Stromal cell of bone marrow (primary cell): ENCODE results near the gene NAIF1.
"Not testable (repeated sequence)": the region's sequence is repeated elsewhere in the genome, so short reads cannot be mapped to it uniquely, and the experiment has no call there.

Experiments used
- DNase-seq: peaks from one replicate; pipeline ENCODE4 v3.0.0-alpha.2; 2012; ENCODE audit warnings: low read depth

Gene NAIF1

DNA sequence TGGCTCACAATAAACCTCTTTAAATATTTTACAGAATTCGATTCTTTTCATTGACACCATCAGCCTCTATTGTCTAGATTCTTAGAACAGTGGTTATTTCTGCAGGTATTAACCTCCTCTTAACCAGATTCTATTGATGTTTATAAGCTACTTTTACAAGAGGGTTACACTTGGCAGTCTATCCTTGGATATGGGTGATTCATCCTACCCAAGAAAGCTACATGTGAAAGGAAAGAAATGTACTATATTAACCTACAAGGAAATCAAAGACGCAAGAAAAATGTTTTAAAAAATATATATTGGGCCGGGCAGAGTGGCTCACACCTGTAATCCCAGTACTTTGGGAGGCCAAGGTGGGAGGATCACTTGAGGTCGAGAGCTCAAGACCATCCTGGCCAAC is 17.6 kb upstream of the NAIF1 start:
- DNase-seq, result no peak

GRCh38 chr9:128082151-128082550 is 15.0 kb upstream of the NAIF1 start:
- no peak for DNase-seq

DNA sequence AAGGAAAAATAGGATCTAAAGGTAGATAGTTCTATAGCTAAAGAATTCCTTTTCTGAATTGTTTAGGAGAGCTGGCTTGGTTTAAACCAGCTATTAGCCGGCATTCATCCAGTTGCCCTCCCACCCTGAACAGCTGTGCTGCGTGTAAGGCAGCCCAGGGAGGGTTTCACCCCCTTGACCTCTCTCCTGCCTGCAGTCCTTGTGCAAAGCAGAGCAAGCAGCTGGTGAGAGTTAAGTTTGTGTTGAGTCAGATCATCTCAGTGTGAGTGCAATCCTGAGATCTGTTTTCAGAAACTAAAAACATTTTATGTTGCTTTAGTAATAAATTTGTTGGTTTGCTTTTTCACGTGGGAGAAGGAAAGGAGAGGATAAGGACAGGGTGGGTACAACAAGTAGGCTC is 13.9 kb upstream of the NAIF1 start:
- peak; percentile 87 for DNase-seq

- no peak for DNase-seq
Measured at GRCh38 chr9:128080206-128080605, 13.1 kb upstream of the NAIF1 start.

- no peak for DNase-seq
Measured at GRCh38 chr9:128078504-128079434, 11.6 kb upstream of the NAIF1 start.

DNA sequence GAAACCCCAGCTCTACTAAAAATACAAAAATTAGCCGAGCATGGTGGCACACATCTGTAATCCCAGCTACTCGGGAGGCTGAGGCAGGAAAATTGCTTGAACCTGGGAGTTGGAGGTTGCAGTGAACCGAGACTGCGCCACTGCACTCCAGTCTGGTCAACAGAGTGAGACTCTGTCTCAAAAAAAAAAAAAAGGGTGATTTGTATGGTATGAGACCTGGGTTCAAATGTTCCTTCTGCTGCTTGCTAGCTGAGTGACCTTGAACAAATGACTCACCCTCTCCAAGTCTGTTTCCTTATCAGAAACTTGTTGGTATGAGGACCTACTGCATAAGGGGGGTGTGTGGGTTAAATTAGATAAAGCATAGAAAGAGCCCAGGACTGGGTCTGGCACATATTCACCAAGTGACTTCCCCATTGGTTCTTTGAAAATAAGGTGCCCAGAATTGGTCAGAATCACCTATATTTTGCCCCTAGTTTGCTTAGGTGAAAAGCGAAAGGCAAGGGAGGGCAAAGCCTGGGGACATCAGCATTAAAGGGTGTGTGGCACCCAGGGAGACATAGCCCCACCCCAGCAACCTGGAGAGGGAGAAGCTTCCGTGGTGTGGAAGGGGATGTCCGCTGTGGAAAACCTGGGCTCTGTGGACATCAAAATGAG is 10.9 kb upstream of the NAIF1 start:
- no peak for DNase-seq

DNA sequence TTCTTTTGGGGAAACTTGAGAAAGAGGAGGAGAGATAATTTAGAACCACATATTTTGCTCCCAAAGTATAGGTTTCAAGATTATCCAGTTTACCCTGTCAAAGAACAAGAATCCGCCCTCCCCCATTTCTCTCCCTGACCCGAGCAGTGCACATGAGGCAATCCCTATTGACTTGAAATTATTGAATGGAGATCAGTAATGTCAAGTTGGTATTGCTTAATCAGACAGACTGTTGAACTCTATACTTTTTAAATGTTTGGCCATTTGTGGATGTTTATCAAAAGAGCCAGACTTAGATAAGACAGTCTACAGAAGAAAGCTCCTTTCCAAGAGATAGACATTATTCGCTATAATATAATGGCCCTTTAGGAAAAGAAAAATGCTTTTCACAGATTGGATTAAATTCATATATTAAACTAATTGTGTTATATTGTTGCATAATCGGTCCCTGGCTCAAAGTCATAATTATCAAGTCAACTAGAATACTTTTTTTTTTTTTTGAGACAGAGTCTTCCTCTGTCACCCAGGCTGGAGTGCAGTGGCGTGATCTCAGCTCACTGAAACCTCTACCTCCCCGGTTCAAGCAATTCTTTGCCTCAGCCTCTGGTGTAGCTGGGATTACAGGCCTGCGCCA is 6.2 kb upstream of the NAIF1 start:
- no peak for DNase-seq

- DNase-seq, result peak; percentile 75
Measured at GRCh38 chr9:128072144-128073021, 5.3 kb upstream of the NAIF1 start.

GRCh38 chr9:128071475-128071874 is 4.4 kb upstream of the NAIF1 start:
- DNase-seq, result not testable (repeated sequence)

DNA sequence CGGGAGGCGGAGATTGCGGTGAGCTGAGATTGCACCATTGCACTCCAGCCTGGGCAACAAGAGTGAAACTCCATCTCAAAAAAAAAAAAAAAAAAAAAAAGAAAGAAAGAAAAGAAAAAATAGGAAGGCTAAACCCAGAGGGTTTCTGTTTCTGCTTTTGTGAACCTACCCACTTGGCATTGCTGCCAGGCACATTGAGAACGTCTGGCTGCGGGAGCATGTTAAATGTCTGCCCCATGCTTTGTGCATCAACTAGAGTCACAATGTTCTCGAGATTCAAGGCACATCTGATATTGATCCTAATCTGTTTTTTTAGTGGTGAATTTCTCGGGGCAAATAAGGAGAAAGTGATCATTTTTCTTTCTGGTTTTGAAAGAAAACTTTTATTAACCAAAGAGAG is 3.8 kb upstream of the NAIF1 start:
- no peak for DNase-seq

DNA sequence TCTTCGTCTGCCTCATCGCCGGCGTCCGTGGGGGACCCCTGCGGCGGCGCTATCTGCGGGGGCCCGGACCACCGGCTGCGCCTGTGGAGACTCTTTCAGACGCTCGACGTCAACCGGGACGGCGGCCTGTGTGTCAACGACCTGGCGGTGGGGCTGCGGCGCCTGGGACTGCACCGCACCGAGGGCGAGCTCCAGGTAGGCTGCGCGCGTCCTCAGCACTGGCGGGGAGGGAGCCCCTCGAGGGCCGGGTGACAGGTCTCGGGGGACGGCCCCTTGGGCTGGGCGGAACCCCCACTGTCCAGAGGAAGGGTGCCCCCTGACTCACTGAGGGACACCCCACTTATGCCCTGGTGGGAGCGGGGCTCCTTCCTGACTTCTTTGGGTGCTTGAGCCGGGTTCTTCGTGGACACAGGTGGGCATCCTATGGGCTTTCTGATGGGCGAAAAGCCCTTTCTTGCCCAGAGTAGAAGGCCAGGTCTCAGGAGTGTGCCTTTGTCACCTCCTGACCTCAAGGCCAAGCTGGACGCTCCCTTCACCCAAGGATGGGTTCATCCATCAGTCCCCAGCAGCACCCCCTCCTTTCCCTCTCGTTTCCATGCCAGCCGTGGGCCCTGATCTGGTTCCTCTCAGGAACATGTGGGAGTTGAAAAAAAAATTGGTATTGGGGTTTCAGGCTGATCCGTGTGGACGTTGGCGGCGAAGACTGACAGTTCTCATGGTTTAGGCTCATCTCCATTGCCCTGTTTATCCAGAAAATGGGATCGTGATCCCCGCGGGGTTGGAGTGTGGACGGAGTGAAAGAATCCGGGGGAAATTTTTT is 1.5 kb upstream of the NAIF1 start:
- no peak for DNase-seq

DNA sequence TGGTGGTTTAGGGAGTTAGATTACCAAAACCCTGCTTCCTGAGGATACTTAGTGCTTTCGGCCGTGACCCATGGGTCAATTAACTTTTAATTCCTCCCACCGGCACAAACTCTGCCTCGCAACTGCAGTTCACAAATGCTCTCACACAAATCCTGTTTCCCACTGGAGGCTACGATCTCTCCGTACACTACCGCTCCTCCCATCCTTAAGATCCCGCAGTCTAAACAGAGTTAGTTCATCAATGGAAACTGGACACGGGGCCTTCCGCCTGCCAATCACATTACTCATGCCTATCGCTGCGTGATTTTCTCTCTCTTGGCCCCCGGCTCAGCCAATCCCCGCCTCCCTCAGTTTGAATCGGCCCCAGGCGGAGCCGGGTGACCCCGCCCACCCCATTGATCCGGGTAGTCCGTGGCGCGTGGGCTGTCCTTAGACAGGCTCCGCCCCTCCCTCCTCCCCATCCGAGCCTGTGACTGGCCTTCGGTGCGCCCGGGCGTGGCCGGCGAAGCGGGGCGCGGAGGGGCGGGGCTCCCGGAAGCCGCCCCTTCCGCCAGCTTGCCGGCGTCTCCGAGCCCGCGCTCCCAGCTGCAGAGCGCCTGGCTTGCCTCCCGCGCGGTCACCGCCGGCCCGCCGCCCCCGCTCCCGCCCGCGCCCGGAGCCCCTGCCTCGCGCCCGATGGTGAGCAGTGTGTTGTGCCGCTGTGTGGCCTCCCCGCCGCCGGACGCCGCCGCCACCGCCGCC is 695 bp upstream of the NAIF1 start, which contains the start of gene SLC25A25:
SLC25A25 (plus strand) TSS at position 588 of the 741 bp plus-strand sequence; CDS start at position 676, 88 bp downstream.
- DNase-seq, result peak; percentile 98

- DNase-seq, result no peak
Measured at GRCh38 chr9:128065907-128066712, 1.0 kb downstream of the NAIF1 start.

DNA sequence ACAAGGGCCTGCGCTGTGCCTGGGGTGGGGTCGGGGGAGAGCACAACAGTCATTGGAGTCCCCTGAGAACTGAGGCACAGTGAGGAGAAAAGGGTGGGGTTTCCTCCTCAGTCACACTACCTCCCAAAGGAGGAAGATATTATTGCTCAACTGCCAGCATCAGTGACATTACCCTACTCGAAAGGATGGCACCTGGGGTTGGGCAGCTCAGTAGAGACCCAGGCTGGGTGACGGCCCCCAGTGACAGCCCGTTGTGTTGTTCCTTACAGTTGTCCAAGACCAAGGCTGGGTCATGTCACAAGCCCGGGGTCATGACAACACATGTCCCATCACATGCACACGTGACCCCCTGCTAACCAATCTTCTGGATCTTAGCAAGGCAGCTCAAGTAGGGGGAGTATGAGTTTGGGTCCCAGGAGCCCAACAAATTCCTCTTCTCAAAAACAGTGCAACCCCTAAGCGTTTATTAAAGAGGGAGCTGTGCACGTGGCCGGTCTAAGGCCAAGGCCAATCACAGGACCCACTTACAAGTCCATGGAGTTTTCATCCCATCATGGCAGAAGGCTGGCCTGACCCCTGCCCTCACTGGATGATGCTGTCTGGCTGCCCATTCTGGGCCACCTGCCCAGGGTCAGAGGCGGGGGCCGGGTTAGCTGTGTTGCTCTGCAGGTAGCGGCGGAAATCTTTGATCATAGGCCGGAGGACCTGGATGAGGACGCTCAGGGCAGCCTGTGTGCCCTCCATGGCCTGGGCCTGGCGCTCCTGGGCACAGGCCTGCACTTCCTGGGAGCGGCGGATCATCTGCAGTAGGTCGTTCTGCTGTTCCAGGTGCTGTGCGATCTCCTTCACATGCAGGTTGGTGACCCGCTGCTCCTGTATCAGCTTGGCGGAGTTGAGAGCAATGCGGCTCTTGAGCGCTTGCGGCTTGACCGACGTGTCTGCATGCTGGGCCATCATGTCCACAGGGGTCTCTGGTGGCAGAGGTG is 4.0 kb downstream of the NAIF1 start:
- DNase-seq, result no peak

GRCh38 chr9:128062279-128062678 is 4.8 kb downstream of the NAIF1 start:
- no peak for DNase-seq

DNA sequence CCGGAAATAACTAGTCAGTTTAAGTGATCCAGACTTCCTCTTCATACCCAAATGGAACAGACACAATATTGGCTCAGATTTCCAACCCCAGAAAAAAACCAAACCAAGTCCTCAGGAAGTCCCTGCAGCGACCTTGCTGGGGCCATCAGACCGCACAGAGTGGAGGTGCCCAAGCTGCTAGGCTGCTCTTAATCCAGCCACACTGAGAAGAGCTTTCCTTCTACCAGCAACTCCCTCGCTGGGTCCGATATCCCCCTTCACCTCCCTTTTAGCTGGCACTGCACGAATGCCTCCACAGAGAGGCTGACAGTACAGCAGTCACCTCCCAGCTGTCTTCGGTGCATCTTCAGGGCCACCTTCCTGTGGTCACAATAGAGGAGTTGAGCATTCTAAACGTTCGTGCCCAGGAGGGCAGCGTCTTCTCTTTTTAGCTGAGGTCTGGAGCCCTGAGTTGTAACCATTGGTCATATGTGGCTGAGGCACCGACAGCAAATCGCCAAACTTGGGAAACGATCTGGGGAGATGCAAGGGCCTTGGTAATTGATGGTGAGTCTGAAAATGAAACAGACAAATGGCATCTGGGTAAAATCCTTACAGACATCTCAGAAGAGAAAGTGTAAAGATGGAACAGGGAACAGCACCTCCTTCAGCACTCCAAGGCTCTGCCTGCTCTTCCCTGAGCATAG is 5.7 kb downstream of the NAIF1 start:
- no peak for DNase-seq

- no peak for DNase-seq
Measured at GRCh38 chr9:128059365-128059983, 7.6 kb downstream of the NAIF1 start.
